ENCODE results near the gene IL31RA.

IL31RA gene

GRCh38 chr5:55858104-55858503 is 6.9 kb downstream of the IL31RA start:
- WGBS (ENCODE audit: insufficient coverage): no CpG with 5 or more reads among the region's 2 CpGs
- Histone ChIP-seq H3K27ac (ENCODE audit: insufficient read depth in 1 of 2, low read depth in 1 of 2, low read length in 2 of 2, poor library complexity in 1 of 2, severe bottlenecking in 2 of 2) (no peak overlapping the region), H3K27me3 (replicated peaks in 2 of 5; ENCODE audit: control insufficient read depth in 4 of 5, insufficient read depth in 5 of 5, low read length in 4 of 5) (peaks cover 0 to 30% (median 3%) of the 10 kb centered on the region in 5 experiments), H3K4me3 (ENCODE audit: control insufficient read depth in 1 of 7, extremely low read depth in 1 of 7, insufficient read depth in 4 of 7, low read depth in 2 of 7, low read length in 6 of 7) (no peak overlapping the region), H3K9me3 (ENCODE audit: control extremely low read depth in 1 of 5, control insufficient read depth in 4 of 5, insufficient read depth in 2 of 5, low read depth in 1 of 5, low read length in 4 of 5) (peaks cover 0 to 4% (median 0%) of the 10 kb centered on the region in 5 experiments), H3K36me3 (ENCODE audit: control insufficient read depth in 4 of 4, insufficient read depth in 4 of 4, low read length in 3 of 4) (no peaks in the 10 kb centered on the region), H3K4me1 (ENCODE audit: control extremely low read depth in 1 of 4, control insufficient read depth in 4 of 4, insufficient read depth in 4 of 4, low read length in 3 of 4) (peaks cover 3 to 22% (median 17%) of the 10 kb centered on the region in 4 experiments)
- POLR2A ChIA-PET: interaction anchor here (0.6 kb wide), 1 partner anchor 346 kb away, joined by 3 read pairs; no protein-coding TSS in a partner anchor
- DNase-seq: no peak
- CTCF ChIA-PET: no interaction called here

DNA sequence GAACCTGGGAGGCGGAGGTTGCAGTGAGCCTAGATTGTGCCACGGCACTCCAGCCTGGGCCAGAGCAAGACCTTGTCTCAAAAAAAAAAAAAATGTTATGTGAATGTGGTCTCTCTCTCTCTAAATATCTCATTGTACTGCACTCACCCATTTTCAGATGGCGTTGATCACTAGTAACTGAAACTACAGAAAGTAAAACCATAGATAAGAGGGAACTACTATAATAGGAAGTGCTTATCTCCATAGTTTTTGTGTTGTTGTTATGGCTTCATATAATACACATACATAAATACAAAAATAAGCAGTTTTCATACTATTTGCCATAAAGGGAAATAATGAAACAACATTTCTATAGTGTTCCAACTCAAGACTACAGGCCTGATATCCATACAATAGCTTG is 9.1 kb downstream of the IL31RA start:
- Histone ChIP-seq H3K27me3 (replicated peaks in 2 of 5; ENCODE audit: control insufficient read depth in 4 of 5, insufficient read depth in 5 of 5, low read length in 4 of 5) (peaks cover 0 to 19% (median 3%) of the 10 kb centered on the region in 5 experiments), H3K4me1 (ENCODE audit: control extremely low read depth in 1 of 4, control insufficient read depth in 4 of 4, insufficient read depth in 4 of 4, low read length in 3 of 4) (peaks cover 3 to 21% (median 16%) of the 10 kb centered on the region in 4 experiments), H3K27ac (ENCODE audit: insufficient read depth in 1 of 2, low read depth in 1 of 2, low read length in 2 of 2, poor library complexity in 1 of 2, severe bottlenecking in 2 of 2) (no peak overlapping the region), H3K9me3 (ENCODE audit: control extremely low read depth in 1 of 5, control insufficient read depth in 4 of 5, insufficient read depth in 2 of 5, low read depth in 1 of 5, low read length in 4 of 5) (peaks cover 0 to 4% (median 0%) of the 10 kb centered on the region in 5 experiments), H3K36me3 (ENCODE audit: control insufficient read depth in 4 of 4, insufficient read depth in 4 of 4, low read length in 3 of 4) (no peaks in the 10 kb centered on the region), H3K4me3 (ENCODE audit: control insufficient read depth in 1 of 7, extremely low read depth in 1 of 7, insufficient read depth in 4 of 7, low read depth in 2 of 7, low read length in 6 of 7) (no peak overlapping the region)
- 60% methylated on average over 1 of the region's 3 CpGs for WGBS (ENCODE audit: insufficient coverage)
- peak in 2 of 3 donors; percentile 21 to 34 for DNase-seq
- ChIA-PET POLR2A (no interaction called here), CTCF (no interaction called here)

DNA sequence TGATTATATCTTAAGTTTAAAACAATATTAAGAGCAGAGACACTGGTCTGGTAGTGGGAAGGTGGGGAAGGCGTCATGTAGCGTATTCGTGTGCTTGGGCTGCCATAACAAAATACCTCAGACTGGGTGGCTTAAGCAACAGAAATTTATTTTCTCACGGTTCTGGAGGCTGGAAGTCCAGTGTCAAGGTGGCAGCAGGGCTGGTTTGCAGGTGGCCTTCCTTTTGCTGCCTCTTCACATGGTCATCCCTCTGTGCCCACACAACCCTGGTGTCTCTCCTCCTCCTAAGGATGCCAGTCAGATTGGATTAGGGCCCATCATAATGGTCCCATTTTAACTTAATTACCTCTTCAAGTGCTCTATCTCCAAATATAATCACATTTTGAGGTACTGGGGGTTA is 9.6 kb downstream of the IL31RA start:
- ChIA-PET CTCF (no interaction called here), POLR2A (no interaction called here)
- no peak overlapping the region for H3K4me3 ChIP-seq (ENCODE audit: control insufficient read depth in 1 of 7, extremely low read depth in 1 of 7, insufficient read depth in 4 of 7, low read depth in 2 of 7, low read length in 6 of 7)
- WGBS (ENCODE audit: insufficient coverage): 85% methylated on average over 4 of the region's 4 CpGs
- H3K4me1 ChIP-seq (ENCODE audit: control extremely low read depth in 1 of 4, control insufficient read depth in 4 of 4, insufficient read depth in 4 of 4, low read length in 3 of 4): peaks cover 3 to 17% (median 12%) of the 10 kb centered on the region in 4 experiments
- H3K27me3 ChIP-seq (replicated peaks in 2 of 5; ENCODE audit: control insufficient read depth in 4 of 5, insufficient read depth in 5 of 5, low read length in 4 of 5): peaks cover 0 to 15% (median 3%) of the 10 kb centered on the region in 5 experiments
- no peak for DNase-seq
- H3K27ac ChIP-seq (ENCODE audit: insufficient read depth in 1 of 2, low read depth in 1 of 2, low read length in 2 of 2, poor library complexity in 1 of 2, severe bottlenecking in 2 of 2): no peak overlapping the region
- peaks cover 0 to 4% (median 0%) of the 10 kb centered on the region in 5 experiments for H3K9me3 ChIP-seq (ENCODE audit: control extremely low read depth in 1 of 5, control insufficient read depth in 4 of 5, insufficient read depth in 2 of 5, low read depth in 1 of 5, low read length in 4 of 5)
- H3K36me3 ChIP-seq (ENCODE audit: control insufficient read depth in 4 of 4, insufficient read depth in 4 of 4, low read length in 3 of 4): no peaks in the 10 kb centered on the region

- Histone ChIP-seq H3K27me3 (replicated peaks in 2 of 5; ENCODE audit: control insufficient read depth in 4 of 5, insufficient read depth in 5 of 5, low read length in 4 of 5) (no peaks in the 10 kb centered on the region), H3K4me1 (ENCODE audit: control extremely low read depth in 1 of 4, control insufficient read depth in 4 of 4, insufficient read depth in 4 of 4, low read length in 3 of 4) (no peaks in the 10 kb centered on the region), H3K9me3 (ENCODE audit: control extremely low read depth in 1 of 5, control insufficient read depth in 4 of 5, insufficient read depth in 2 of 5, low read depth in 1 of 5, low read length in 4 of 5) (peaks cover 0 to 4% (median 0%) of the 10 kb centered on the region in 5 experiments), H3K4me3 (ENCODE audit: control insufficient read depth in 1 of 7, extremely low read depth in 1 of 7, insufficient read depth in 4 of 7, low read depth in 2 of 7, low read length in 6 of 7) (no peak overlapping the region), H3K36me3 (ENCODE audit: control insufficient read depth in 4 of 4, insufficient read depth in 4 of 4, low read length in 3 of 4) (no peaks in the 10 kb centered on the region), H3K27ac (ENCODE audit: insufficient read depth in 1 of 2, low read depth in 1 of 2, low read length in 2 of 2, poor library complexity in 1 of 2, severe bottlenecking in 2 of 2) (no peak overlapping the region)
- DNase-seq: no peak
- WGBS (ENCODE audit: insufficient coverage): 95% methylated on average over 6 of the region's 9 CpGs
- POLR2A ChIA-PET: no interaction called here
- CTCF ChIA-PET: no interaction called here
Measured at GRCh38 chr5:55864606-55865541, 13.7 kb downstream of the IL31RA start.

DNA sequence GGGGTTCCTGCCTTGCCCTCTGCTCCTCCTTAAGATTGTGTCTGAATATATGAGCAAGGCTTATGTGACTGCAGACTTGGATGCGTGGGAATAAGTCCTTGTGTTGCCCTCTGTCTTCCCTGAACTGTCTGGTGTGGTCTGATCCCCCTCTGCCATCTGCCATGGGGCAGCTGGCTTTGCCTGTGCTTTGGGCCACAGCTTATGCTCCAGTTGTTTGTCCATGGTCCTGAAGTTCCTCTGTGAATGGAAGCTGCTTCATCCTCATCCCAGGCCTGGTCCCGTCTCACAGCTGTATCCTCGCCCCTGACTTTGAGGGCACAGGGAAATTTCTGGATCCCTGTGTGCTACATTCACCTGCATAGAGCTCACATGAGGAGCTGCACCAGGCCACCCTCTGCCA is 14.7 kb downstream of the IL31RA start:
- Histone ChIP-seq H3K9me3 (ENCODE audit: control extremely low read depth in 1 of 5, control insufficient read depth in 4 of 5, insufficient read depth in 2 of 5, low read depth in 1 of 5, low read length in 4 of 5) (peaks cover 0 to under 1% (median 0%) of the 10 kb centered on the region in 5 experiments), H3K27me3 (replicated peaks in 2 of 5; ENCODE audit: control insufficient read depth in 4 of 5, insufficient read depth in 5 of 5, low read length in 4 of 5) (no peaks in the 10 kb centered on the region), H3K4me3 (ENCODE audit: control insufficient read depth in 1 of 7, extremely low read depth in 1 of 7, insufficient read depth in 4 of 7, low read depth in 2 of 7, low read length in 6 of 7) (no peak overlapping the region), H3K36me3 (ENCODE audit: control insufficient read depth in 4 of 4, insufficient read depth in 4 of 4, low read length in 3 of 4) (no peaks in the 10 kb centered on the region), H3K27ac (ENCODE audit: insufficient read depth in 1 of 2, low read depth in 1 of 2, low read length in 2 of 2, poor library complexity in 1 of 2, severe bottlenecking in 2 of 2) (no peak overlapping the region), H3K4me1 (ENCODE audit: control extremely low read depth in 1 of 4, control insufficient read depth in 4 of 4, insufficient read depth in 4 of 4, low read length in 3 of 4) (no peaks in the 10 kb centered on the region)
- ChIA-PET POLR2A (no interaction called here), CTCF (interaction anchor here (0.7 kb wide), 1 partner anchor 14 kb away, joined by 3 read pairs; no protein-coding TSS in a partner anchor)
- DNase-seq: no peak
- whole genome bisulfite sequencing (ENCODE audit: insufficient coverage): 97% methylated on average over 3 of the region's 3 CpGs

- Histone ChIP-seq H3K27me3 (replicated peaks in 2 of 5; ENCODE audit: control insufficient read depth in 4 of 5, insufficient read depth in 5 of 5, low read length in 4 of 5) (no peaks in the 10 kb centered on the region), H3K9me3 (ENCODE audit: control extremely low read depth in 1 of 5, control insufficient read depth in 4 of 5, insufficient read depth in 2 of 5, low read depth in 1 of 5, low read length in 4 of 5) (no peaks in the 10 kb centered on the region), H3K4me3 (ENCODE audit: control insufficient read depth in 1 of 7, extremely low read depth in 1 of 7, insufficient read depth in 4 of 7, low read depth in 2 of 7, low read length in 6 of 7) (no peak overlapping the region), H3K27ac (ENCODE audit: insufficient read depth in 1 of 2, low read depth in 1 of 2, low read length in 2 of 2, poor library complexity in 1 of 2, severe bottlenecking in 2 of 2) (no peak overlapping the region), H3K4me1 (ENCODE audit: control extremely low read depth in 1 of 4, control insufficient read depth in 4 of 4, insufficient read depth in 4 of 4, low read length in 3 of 4) (no peaks in the 10 kb centered on the region), H3K36me3 (ENCODE audit: control insufficient read depth in 4 of 4, insufficient read depth in 4 of 4, low read length in 3 of 4) (no peaks in the 10 kb centered on the region)
- POLR2A ChIA-PET: no interaction called here
- DNase-seq: no peak
- CTCF ChIA-PET: no interaction called here
- 98% methylated on average over 8 of the region's 8 CpGs for WGBS (ENCODE audit: insufficient coverage)
Measured at GRCh38 chr5:55866485-55866884, 15.3 kb downstream of the IL31RA start.

- Histone ChIP-seq H3K9me3 (ENCODE audit: control extremely low read depth in 1 of 5, control insufficient read depth in 4 of 5, insufficient read depth in 2 of 5, low read depth in 1 of 5, low read length in 4 of 5) (no peaks in the 10 kb centered on the region), H3K36me3 (ENCODE audit: control insufficient read depth in 4 of 4, insufficient read depth in 4 of 4, low read length in 3 of 4) (no peaks in the 10 kb centered on the region), H3K27ac (ENCODE audit: insufficient read depth in 1 of 2, low read depth in 1 of 2, low read length in 2 of 2, poor library complexity in 1 of 2, severe bottlenecking in 2 of 2) (no peak overlapping the region), H3K27me3 (replicated peaks in 2 of 5; ENCODE audit: control insufficient read depth in 4 of 5, insufficient read depth in 5 of 5, low read length in 4 of 5) (no peaks in the 10 kb centered on the region), H3K4me3 (ENCODE audit: control insufficient read depth in 1 of 7, extremely low read depth in 1 of 7, insufficient read depth in 4 of 7, low read depth in 2 of 7, low read length in 6 of 7) (no peak overlapping the region), H3K4me1 (ENCODE audit: control extremely low read depth in 1 of 4, control insufficient read depth in 4 of 4, insufficient read depth in 4 of 4, low read length in 3 of 4) (no peaks in the 10 kb centered on the region)
- no CpG with 5 or more reads among the region's 5 CpGs for whole genome bisulfite sequencing (ENCODE audit: insufficient coverage)
- POLR2A ChIA-PET: no interaction called here
- DNase-seq: peak in 1 of 3 donors; percentile 21
- CTCF ChIA-PET: interaction anchor here (0.6 kb wide), 1 partner anchor 25 kb away, joined by 3 read pairs; no protein-coding TSS in a partner anchor
Measured at GRCh38 chr5:55866934-55867333, 15.8 kb downstream of the IL31RA start.

Measured in common myeloid progenitor, CD34-positive (primary cell).